Choroid plexus epithelial cell (primary cell): Measurements from ENCODE around the gene ERN1.

Experiments
- DNase-seq: peaks from one replicate; pipeline ENCODE4 v3.0.0-alpha.2; 2010; ENCODE audit warnings: low read depth
- H3K4me3 ChIP-seq: 2 replicates; pipeline ENCODE4 v1.5.1; 2011; ENCODE audit warnings: low read depth, mild to moderate bottlenecking, control low read depth, low read length, moderate library complexity
- CTCF ChIP-seq: conservative IDR thresholded peaks from 2 replicates; pipeline ENCODE4 v1.5.1; 2011; ENCODE audit warnings: low read depth, mild to moderate bottlenecking, control low read depth, inconsistent platforms, low read length, moderate library complexity

The ERN1 gene

GRCh38 chr17:64005734-64006167, 124.2 kb downstream of the ERN1 start:
- no peak for TF ChIP-seq CTCF
- no peak overlapping the region for H3K4me3 ChIP-seq
- DNase-seq: no peak

GRCh38 chr17:64004903-64005733, 124.8 kb downstream of the ERN1 start:
- no peak overlapping the region for H3K4me3 ChIP-seq
- no peak for TF ChIP-seq CTCF
- DNase-seq: no peak

- H3K4me3 ChIP-seq: no peak overlapping the region
- TF ChIP-seq CTCF: no peak
- DNase-seq: no peak
These were observed 125.7 kb downstream of the ERN1 start for GRCh38 chr17:64004218-64004770.

- DNase-seq: no peak
These were observed 126.3 kb downstream of the ERN1 start for GRCh38 chr17:64003526-64004121.

GRCh38 chr17:64002658-64003525, 127.1 kb downstream of the ERN1 start:
- no peak overlapping the region for H3K4me3 ChIP-seq
- TF ChIP-seq CTCF: no peak
- DNase-seq: no peak

More at GRCh38 chr17:64003526-64004121, 126.3 kb downstream of the ERN1 start:
- TF ChIP-seq CTCF: no peak
- no peak overlapping the region for H3K4me3 ChIP-seq

- DNase-seq: peak; percentile 19
- no peak overlapping the region for H3K4me3 ChIP-seq
- no peak for TF ChIP-seq CTCF
These were observed 128.0 kb downstream of the ERN1 start for GRCh38 chr17:64001763-64002529.
